HAP-1 (cell line): ENCODE results near the gene COA5.
A peak's percentile ranks its signal among the peaks of the same experiment; 100 is the strongest.

Experiments
- DNase-seq, 2 experiments: peaks; one replicate each; pipeline ENCODE4 v3.0.0-alpha.2; 2016 to 2020; ENCODE audit warnings: low spot score in 2 of 2
- H3K27me3 ChIP-seq: fragments of 250-450 bp; sonication (Bioruptor Pico); 2 replicates; pipeline ENCODE4 v1.5.1; 2020; ENCODE audit warnings: low read depth, mild to moderate bottlenecking, moderate library complexity
- H3K36me3 ChIP-seq: fragments of 250-450 bp; sonication (Bioruptor Pico); replicated peaks from 2 replicates; pipeline ENCODE4 v1.5.1; 2020; ENCODE audit warnings: mild to moderate bottlenecking
- H3K4me1 ChIP-seq: fragments of 250-450 bp; sonication (Bioruptor Pico); 2 replicates; pipeline ENCODE4 v1.5.1; 2020; ENCODE audit warnings: mild to moderate bottlenecking
- H3K4me3 ChIP-seq: fragments of 250-450 bp; sonication (Bioruptor Pico); 2 replicates; pipeline ENCODE4 v1.5.1; 2020; ENCODE audit warnings: mild to moderate bottlenecking, moderate library complexity
- H3K9me3 ChIP-seq: fragments of 250-450 bp; sonication (Bioruptor Pico); 2 replicates; pipeline ENCODE4 v1.5.1; 2020; ENCODE audit warnings: mild to moderate bottlenecking, moderate library complexity
- in situ Hi-C: fragments of 300-500 bp; cut with MboI; formaldehyde crosslinking; loops from 3 replicates; pipeline ENCODE4 v1.14.3; 2020; ENCODE audit warnings: low sequenced_read_pairs, inconsistent platforms, mixed read lengths

Gene COA5

GRCh38 chr2:98608116-98608961, at the start of gene COA5, which contains the start of gene UNC50:
Gene COA5, minus strand, starts transcription at chr2:98608512. Its CDS starts 107 bp downstream, at chr2:98608405.
Gene UNC50, plus strand, starts transcription at chr2:98608589. Its CDS starts 1,171 bp downstream, at chr2:98609760.
- Histone ChIP-seq H3K36me3 (peaks cover 50% of the 10 kb centered on the region), H3K9me3 (no peaks in the 10 kb centered on the region), H3K27me3 (no peaks in the 10 kb centered on the region), H3K4me3 (peak within 1 kb of the TSS; percentile 90), H3K4me1 (peaks cover 11% of the 10 kb centered on the region)
- DNase-seq, result peak; percentile 82 to 92
- in situ Hi-C loops, result no loop called here

- in situ Hi-C loops, result no loop called here
- DNase-seq, result no peak
- H3K4me3 ChIP-seq, result no peak overlapping the region
- H3K27me3 ChIP-seq, result no peaks in the 10 kb centered on the region
- no peaks in the 10 kb centered on the region for H3K9me3 ChIP-seq
- no peaks in the 10 kb centered on the region for H3K4me1 ChIP-seq
- no peaks in the 10 kb centered on the region for H3K36me3 ChIP-seq
Measured at GRCh38 chr2:98656800-98657199, 48.5 kb upstream of the COA5 start.

DNA sequence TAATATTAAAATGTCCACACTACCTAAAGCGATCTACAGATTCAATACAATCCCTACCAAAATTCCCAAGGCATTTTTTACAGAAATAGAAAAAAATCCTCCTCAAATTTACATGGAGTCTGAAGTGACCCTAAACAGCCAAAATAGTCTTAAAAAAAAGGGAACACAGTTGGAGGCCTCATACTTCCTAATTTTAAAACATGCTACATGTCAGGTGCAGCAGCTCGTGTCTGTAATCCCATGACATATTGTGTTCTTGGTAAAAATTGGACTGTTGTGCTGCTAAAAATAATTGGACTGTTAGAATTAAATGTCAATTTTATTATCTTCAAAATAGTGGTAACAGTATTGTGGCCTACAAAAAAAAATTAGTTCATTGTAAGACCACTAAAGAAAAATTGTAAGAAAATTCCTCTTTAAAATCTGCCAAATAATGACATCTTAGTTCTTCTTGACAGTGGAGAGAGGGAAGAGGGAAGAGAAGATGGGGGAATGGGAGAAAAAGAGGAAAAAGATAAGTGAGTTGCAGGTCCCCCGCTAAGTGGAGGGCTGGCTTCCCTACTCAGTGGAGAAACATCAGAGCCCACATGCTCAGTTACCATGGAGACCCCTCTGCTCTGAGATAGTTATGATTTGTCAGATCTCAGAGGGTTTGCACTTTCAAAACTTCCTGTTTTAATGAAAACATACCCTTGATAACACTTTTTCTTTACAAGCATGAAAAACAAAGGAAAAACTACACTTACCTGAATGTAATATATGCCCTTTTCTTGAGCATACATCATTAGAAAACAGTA, 46.6 kb upstream of the COA5 start:
- no peaks in the 10 kb centered on the region for H3K27me3 ChIP-seq
- H3K4me3 ChIP-seq, result no peak overlapping the region
- in situ Hi-C loops, result no loop called here
- H3K4me1 ChIP-seq, result no peaks in the 10 kb centered on the region
- H3K36me3 ChIP-seq, result no peaks in the 10 kb centered on the region
- DNase-seq, result no peak
- no peaks in the 10 kb centered on the region for H3K9me3 ChIP-seq

DNA sequence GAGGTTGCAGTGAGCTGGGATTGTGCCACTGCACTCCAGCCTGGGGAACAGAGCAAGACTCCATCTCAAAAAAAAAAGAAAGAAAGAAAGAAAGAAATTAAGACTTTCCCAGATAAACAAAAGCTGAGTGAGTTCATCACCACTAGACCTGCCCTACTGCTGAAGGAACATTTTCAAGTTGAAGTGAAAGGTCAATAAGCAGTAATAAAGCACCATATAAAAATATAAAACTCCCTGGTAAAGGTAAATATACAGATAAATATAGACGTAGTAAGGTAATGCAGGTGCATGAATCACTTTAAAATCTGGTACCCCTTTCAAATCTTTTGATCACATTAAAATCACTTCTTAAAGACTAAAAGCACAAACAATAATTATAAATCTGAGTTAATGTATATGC, 42.7 kb upstream of the COA5 start:
- no peak for DNase-seq
- Histone ChIP-seq H3K27me3 (no peaks in the 10 kb centered on the region), H3K36me3 (no peaks in the 10 kb centered on the region), H3K4me1 (no peaks in the 10 kb centered on the region), H3K4me3 (no peak overlapping the region), H3K9me3 (no peaks in the 10 kb centered on the region)
- in situ Hi-C loops, result no loop called here

GRCh38 chr2:98649992-98650375, 41.7 kb upstream of the COA5 start:
- Histone ChIP-seq H3K9me3 (no peaks in the 10 kb centered on the region), H3K4me1 (no peaks in the 10 kb centered on the region), H3K36me3 (no peaks in the 10 kb centered on the region), H3K27me3 (no peaks in the 10 kb centered on the region), H3K4me3 (no peak overlapping the region)
- in situ Hi-C loops, result loop anchor here (5.0 kb wide), 2 partner anchors 187 to 417 kb away; no protein-coding TSS in a partner anchor
- DNase-seq, result no peak

DNA sequence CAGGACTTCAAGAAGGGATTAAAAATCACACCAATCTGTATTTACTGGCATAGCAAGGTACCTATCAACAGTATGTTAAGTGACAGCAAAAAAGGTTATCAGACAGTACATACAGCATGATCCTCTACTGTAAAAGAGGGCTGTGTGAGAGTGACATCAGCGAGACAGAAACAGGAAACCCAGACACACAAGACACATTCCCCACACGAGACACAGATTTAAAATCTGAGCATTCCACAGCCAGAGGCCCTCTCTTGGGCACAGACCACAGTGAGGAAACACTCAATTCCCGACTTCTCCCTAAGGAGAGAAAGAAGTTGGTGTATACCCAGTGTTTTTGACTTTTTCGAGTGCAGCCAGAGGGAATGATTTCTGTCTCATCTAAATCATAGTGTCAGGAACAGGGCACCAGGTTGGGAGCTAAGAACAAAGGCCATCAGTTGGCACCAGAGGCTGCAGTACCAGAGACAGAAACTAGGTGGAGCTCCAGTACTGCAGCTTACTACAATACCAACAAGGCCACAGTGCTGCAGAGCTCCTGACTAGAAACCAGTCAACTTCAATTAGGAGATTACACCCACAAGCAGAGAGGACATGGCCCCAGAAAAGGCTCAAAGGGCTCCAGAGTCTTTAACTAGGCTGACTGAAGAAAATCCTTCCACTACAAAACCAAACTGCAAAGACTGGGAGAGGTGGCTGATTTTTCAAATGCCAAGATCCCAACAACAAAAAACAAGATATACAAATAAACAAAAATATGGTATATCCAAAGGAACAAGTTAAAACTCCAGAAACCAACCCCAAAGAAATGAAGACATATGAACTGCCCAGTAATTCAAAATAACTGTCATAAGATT, 41.1 kb upstream of the COA5 start:
- no peaks in the 10 kb centered on the region for H3K4me1 ChIP-seq
- in situ Hi-C loops, result loop anchor here (5.0 kb wide), 2 partner anchors 188 to 418 kb away; no protein-coding TSS in a partner anchor
- no peaks in the 10 kb centered on the region for H3K27me3 ChIP-seq
- H3K36me3 ChIP-seq, result no peaks in the 10 kb centered on the region
- no peak overlapping the region for H3K4me3 ChIP-seq
- peak; percentile 75 to 82 for DNase-seq
- H3K9me3 ChIP-seq, result no peaks in the 10 kb centered on the region

GRCh38 chr2:98648451-98648850, 40.1 kb upstream of the COA5 start:
- Histone ChIP-seq H3K4me1 (no peaks in the 10 kb centered on the region), H3K36me3 (no peaks in the 10 kb centered on the region), H3K9me3 (no peaks in the 10 kb centered on the region), H3K4me3 (no peak overlapping the region), H3K27me3 (no peaks in the 10 kb centered on the region)
- no peak for DNase-seq
- in situ Hi-C loops, result loop anchor here (5.0 kb wide), 2 partner anchors 189 to 419 kb away; no protein-coding TSS in a partner anchor

GRCh38 chr2:98647636-98648035, 39.3 kb upstream of the COA5 start:
- H3K36me3 ChIP-seq, result no peaks in the 10 kb centered on the region
- H3K4me3 ChIP-seq, result no peak overlapping the region
- no peak for DNase-seq
- no peaks in the 10 kb centered on the region for H3K27me3 ChIP-seq
- in situ Hi-C loops, result loop anchor here (5.0 kb wide), 2 partner anchors 190 to 420 kb away; no protein-coding TSS in a partner anchor
- no peaks in the 10 kb centered on the region for H3K4me1 ChIP-seq
- H3K9me3 ChIP-seq, result no peaks in the 10 kb centered on the region

DNA sequence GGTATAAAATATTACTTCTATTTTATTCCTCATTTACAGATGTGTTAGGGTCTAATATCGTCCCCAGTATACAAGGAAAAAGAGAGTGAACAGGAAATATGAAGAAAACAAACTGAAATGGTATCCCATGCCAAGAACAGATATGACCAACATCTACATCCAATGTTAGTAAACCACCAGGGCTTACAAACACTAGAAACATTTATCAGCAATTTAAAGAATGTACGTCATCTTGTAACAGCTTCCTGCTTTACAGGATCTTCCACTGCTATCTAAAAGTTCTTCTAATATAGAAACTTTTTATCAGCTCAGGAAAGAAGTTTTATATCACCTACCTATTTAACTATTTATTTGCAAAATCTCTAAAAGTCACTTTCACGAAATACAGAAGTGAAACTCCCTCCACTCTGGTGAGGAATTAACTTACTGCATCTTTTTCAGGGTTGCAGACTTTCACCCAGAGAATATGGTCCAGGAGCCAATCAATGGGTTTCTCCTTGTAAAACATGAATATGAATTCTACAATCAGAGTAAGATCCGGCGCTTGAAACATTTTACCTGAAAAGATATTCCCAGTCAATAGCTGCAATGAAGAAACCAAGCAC, 35.3 kb upstream of the COA5 start:
- Histone ChIP-seq H3K4me3 (no peak overlapping the region), H3K36me3 (no peaks in the 10 kb centered on the region), H3K27me3 (no peaks in the 10 kb centered on the region), H3K4me1 (no peaks in the 10 kb centered on the region), H3K9me3 (no peaks in the 10 kb centered on the region)
- in situ Hi-C loops, result no loop called here
- no peak for DNase-seq

GRCh38 chr2:98637401-98638147, 29.3 kb upstream of the COA5 start:
- in situ Hi-C loops, result no loop called here
- H3K4me1 ChIP-seq, result no peaks in the 10 kb centered on the region
- no peak overlapping the region for H3K4me3 ChIP-seq
- no peaks in the 10 kb centered on the region for H3K9me3 ChIP-seq
- H3K27me3 ChIP-seq, result no peaks in the 10 kb centered on the region
- no peak for DNase-seq
- H3K36me3 ChIP-seq, result no peaks in the 10 kb centered on the region

- DNase-seq, result peak in 1 of 2 experiments; percentile 51
- Histone ChIP-seq H3K36me3 (no peaks in the 10 kb centered on the region), H3K4me3 (no peak overlapping the region), H3K9me3 (no peaks in the 10 kb centered on the region), H3K4me1 (no peaks in the 10 kb centered on the region), H3K27me3 (no peaks in the 10 kb centered on the region)
- in situ Hi-C loops, result no loop called here
Measured at GRCh38 chr2:98634406-98635092, 26.2 kb upstream of the COA5 start.

DNA sequence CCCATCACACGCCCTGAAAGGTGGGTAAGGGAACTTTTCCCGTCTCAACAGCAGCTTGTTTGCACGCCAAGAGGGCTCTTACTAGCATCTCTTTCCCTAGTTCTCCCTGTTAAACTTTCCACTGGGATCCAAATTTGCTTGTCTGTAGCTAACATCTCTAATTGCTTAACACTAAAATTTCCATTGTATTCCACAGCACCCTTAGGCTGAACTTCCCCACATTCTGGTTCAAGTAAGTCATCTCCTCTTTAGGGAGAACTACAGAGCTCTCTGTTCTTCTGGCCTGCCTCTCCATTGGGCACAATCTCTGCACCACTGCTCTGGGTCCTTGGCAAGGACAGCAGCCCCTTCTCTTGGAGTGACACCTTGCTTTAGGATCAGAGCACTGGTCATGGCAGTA, 24.0 kb upstream of the COA5 start:
- H3K36me3 ChIP-seq, result no peaks in the 10 kb centered on the region
- in situ Hi-C loops, result no loop called here
- no peak for DNase-seq
- no peaks in the 10 kb centered on the region for H3K4me1 ChIP-seq
- H3K4me3 ChIP-seq, result no peak overlapping the region
- H3K27me3 ChIP-seq, result no peaks in the 10 kb centered on the region
- no peaks in the 10 kb centered on the region for H3K9me3 ChIP-seq
